Adipocyte (in vitro differentiated cells): ENCODE data around the gene NT5DC2.
"Not testable (repeated sequence)": the region's sequence is repeated elsewhere in the genome, so short reads cannot be mapped to it uniquely, and the experiment has no call there.

Source experiments
- DNase-seq: peaks from one replicate; pipeline ENCODE4 v3.0.0-alpha.2; 2015; ENCODE audit warnings: low read depth
- H3K27me3 ChIP-seq: replicated peaks from 2 replicates; pipeline ENCODE4 v1.7.0; 2013; ENCODE audit warnings: mild to moderate bottlenecking, low read length, moderate library complexity; ENCODE audit not compliant: control insufficient read depth, insufficient read depth
- H3K36me3 ChIP-seq: 2 replicates; pipeline ENCODE4 v1.7.0; 2013; ENCODE audit warnings: low read length, mild to moderate bottlenecking, moderate library complexity; ENCODE audit not compliant: control insufficient read depth, insufficient read depth, severe bottlenecking
- H3K4me1 ChIP-seq: 2 replicates; pipeline ENCODE4 v1.7.0; 2013; ENCODE audit warnings: mild to moderate bottlenecking, low read length, moderate library complexity; ENCODE audit not compliant: control insufficient read depth, insufficient read depth
- H3K4me3 ChIP-seq: 2 replicates; pipeline ENCODE4 v1.7.0; 2013; ENCODE audit warnings: mild to moderate bottlenecking, low read length, moderate library complexity
- H3K9ac ChIP-seq: 2 replicates; pipeline ENCODE4 v1.7.0; 2013; ENCODE audit warnings: mild to moderate bottlenecking, low read length, moderate library complexity
- H3K9me3 ChIP-seq: 2 replicates; pipeline ENCODE4 v1.7.0; 2013; ENCODE audit warnings: mild to moderate bottlenecking, low read length, moderate library complexity; ENCODE audit not compliant: control insufficient read depth

The NT5DC2 gene

GRCh38 chr3:52528586-52529375, 4.9 kb downstream of the NT5DC2 start:
- no peaks in the 10 kb centered on the region for H3K9me3 ChIP-seq
- H3K4me3 ChIP-seq: no peak overlapping the region
- peaks cover 28% of the 10 kb centered on the region for H3K36me3 ChIP-seq
- H3K9ac ChIP-seq: no peak overlapping the region
- no peak for DNase-seq
- H3K27me3 ChIP-seq: no peaks in the 10 kb centered on the region
- peaks cover 43% of the 10 kb centered on the region for H3K4me1 ChIP-seq

DNA sequence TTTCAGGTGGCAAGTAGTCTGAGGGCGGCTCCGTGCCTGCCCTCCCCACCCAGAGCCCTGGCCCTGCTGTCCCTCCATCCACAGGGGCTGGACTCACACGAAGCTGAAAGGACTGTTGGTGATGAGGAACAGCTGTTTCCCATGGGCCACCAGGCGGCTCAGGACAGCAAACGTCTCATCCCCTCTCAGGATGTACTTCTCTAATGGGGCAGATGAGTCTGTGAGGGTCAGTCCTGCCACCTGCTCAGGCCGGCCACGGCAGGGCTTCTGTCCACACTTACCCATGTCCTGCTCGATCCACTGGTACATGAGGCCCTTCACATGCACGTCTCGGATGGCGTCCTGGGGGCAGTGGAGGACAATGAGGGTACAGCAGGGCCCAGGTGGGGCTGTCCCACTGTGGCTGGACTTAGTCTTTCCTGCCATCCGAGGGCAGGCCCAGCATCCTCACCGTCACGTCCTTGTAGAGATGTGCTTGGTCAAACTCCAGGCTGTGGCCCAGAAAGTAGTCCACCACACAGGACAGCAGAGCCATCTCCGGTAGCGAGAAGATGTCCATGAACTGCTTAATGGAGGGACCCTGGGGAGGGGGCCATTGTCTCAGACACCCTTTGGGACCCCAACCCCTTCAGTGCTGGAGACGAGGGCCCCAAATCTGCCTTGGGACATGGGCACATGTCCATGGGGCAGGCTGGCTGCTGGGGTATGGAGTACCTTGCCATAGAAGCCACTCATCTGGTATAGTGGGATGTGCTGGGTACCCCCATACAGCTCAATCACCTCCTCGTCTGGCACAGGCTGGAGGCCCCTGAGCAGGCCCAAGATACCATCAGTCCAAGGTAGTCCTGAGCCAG, 5.7 kb downstream of the NT5DC2 start:
- Histone ChIP-seq H3K36me3 (peaks cover 30% of the 10 kb centered on the region), H3K9me3 (no peaks in the 10 kb centered on the region)
- DNase-seq: no peak

GRCh38 chr3:52527039-52527731, 6.5 kb downstream of the NT5DC2 start:
- H3K4me1 ChIP-seq: peaks cover 37% of the 10 kb centered on the region
- no peaks in the 10 kb centered on the region for H3K27me3 ChIP-seq
- no peaks in the 10 kb centered on the region for H3K9me3 ChIP-seq
- H3K9ac ChIP-seq: no peak overlapping the region
- peaks cover 30% of the 10 kb centered on the region for H3K36me3 ChIP-seq
- DNase-seq: no peak
- H3K4me3 ChIP-seq: no peak overlapping the region

More for the DNA sequence above, 5.7 kb downstream of the NT5DC2 start:
- H3K27me3 ChIP-seq: no peaks in the 10 kb centered on the region
- peaks cover 43% of the 10 kb centered on the region for H3K4me1 ChIP-seq
- no peak overlapping the region for H3K9ac ChIP-seq
- no peak overlapping the region for H3K4me3 ChIP-seq

- H3K9me3 ChIP-seq, H3K9ac ChIP-seq, H3K27me3 ChIP-seq, DNase-seq, H3K4me3 ChIP-seq: not testable (repeated sequence)
- Histone ChIP-seq H3K36me3 (peaks cover 30% of the 10 kb centered on the region), H3K4me1 (peaks cover 32% of the 10 kb centered on the region)
These were observed 7.0 kb downstream of the NT5DC2 start for GRCh38 chr3:52526671-52527038.

DNA sequence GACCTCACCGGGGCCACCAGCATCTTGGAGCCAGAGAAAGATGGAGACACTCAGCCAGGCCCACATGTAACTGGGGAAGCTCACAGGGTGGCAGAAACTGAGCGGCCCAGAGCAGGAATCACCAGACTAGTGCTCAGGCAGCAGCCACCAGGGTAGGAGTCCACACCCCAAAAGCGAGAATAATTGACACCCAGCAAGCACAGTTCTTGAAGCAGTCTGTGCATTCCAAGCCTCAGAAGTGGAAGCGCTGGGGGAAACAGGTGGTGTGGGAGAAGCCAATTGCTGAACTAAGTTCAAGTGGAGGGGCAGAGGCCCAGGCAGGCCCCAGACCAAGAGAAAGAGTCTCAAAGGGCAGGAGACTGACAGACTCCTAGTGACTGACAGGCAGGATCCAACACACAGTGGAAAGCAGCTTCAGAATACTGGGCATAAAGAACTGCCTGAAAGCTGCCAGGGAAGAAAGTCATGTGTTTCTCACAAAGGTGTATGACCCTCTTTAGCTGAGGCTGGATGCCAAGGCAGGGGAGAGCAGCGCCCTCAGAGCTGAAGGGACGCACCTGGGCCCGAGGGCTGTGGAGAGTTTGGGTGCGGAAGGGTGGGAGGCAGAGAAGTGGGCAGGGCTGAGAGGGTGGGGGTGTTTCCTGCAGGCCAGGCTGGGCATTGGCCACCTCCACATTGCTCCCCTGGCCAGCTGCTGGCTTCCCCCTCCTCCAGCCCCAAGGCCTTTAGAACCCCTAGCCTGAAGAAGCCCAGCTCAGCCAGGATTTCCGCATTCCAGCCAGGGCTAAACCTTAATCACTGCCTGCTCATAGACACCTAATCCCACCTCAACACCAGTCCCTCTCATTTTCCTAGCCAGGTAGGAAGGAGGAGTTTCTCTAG, 7.7 kb downstream of the NT5DC2 start:
- no peak overlapping the region for H3K9ac ChIP-seq
- H3K27me3 ChIP-seq: no peaks in the 10 kb centered on the region
- no peak for DNase-seq
- peaks cover 30% of the 10 kb centered on the region for H3K36me3 ChIP-seq
- no peak overlapping the region for H3K4me3 ChIP-seq
- no peaks in the 10 kb centered on the region for H3K9me3 ChIP-seq
- peaks cover 27% of the 10 kb centered on the region for H3K4me1 ChIP-seq

DNA sequence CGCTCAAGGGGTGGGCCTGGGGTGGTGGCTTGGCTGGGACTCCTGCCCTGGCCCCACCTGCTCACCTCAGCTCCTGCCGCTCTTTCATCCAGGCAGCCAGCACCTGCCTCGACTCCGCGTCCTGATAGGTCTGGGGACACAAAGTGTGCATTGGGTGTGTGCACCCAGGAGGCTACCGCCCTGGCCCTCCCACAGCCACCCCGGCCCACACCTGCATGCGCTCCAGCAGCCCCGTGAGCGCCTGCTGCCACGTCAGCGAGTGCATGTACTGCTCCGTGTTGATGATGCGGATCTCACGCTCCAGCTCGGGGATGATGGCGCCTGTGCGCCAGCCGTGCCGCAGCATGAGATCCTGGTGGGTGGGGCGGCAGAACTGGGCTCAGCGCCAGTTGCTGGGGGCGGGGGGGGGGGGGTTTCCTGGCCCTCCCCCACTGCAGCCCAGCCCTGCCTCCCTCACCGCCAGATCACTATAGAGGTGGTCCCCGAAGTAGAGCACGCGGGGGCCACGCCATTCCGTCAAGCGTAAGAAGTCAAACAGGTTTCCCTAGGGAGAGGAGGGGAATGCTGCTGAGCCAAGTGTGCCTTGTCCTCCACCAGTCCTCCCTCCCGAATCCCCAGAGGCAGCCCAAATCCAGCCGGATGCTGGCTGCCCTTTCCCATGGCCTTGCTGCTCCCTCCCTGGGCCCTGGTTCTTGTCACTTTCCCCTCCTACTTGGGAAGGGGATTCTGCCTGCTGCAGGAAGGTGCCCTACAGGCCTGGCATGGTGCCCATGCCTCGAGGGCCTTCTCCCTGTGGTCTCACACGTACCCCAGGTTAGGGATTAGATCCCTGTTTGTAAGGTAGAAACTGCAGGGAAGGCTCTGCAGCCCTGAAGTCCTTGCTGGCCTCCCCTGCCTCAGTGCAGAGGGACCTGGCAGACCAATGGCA, 8.6 kb downstream of the NT5DC2 start:
- H3K4me1 ChIP-seq: peaks cover 19% of the 10 kb centered on the region
- peaks cover 30% of the 10 kb centered on the region for H3K36me3 ChIP-seq
- no peaks in the 10 kb centered on the region for H3K9me3 ChIP-seq
- no peak for DNase-seq
- no peak overlapping the region for H3K4me3 ChIP-seq
- H3K9ac ChIP-seq: no peak overlapping the region
- H3K27me3 ChIP-seq: no peaks in the 10 kb centered on the region

GRCh38 chr3:52524258-52524751, 9.4 kb downstream of the NT5DC2 start:
- peaks cover 30% of the 10 kb centered on the region for H3K36me3 ChIP-seq

DNA sequence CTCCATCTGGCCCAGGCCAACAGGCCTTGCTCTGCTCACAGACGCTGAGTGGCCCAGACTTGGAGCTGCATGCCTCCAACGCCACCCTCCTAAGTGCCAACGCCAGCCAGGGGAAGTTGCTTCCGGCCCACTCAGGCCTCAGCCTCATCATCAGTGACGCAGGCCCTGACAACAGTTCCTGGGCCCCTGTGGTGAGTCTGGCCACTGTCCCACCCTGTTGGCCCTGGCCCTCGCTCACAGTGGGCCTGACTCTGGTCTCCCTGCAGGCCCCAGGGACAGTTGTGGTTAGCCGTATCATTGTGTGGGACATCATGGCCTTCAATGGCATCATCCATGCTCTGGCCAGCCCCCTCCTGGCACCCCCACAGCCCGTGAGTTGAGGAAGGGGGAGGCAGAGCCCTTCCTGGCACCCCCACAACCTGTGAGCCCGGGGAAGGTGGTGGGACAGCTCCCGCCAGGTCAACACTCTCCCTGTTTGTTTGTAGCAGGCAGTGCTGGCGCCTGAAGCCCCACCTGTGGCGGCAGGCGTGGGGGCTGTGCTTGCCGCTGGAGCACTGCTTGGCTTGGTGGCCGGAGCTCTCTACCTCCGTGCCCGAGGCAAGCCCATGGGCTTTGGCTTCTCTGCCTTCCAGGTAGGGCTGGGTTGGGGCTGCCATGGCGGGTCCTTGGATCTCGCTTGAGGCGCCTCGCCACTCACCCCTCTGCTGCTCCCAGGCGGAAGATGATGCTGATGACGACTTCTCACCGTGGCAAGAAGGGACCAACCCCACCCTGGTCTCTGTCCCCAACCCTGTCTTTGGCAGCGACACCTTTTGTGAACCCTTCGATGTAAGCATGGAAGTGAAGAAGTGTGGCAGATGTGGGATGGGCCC, 10.0 kb downstream of the NT5DC2 start:
- DNase-seq: no peak
- Histone ChIP-seq H3K9me3 (no peaks in the 10 kb centered on the region), H3K4me3 (no peak overlapping the region), H3K9ac (no peak overlapping the region), H3K27me3 (no peaks in the 10 kb centered on the region), H3K4me1 (peaks cover 11% of the 10 kb centered on the region), H3K36me3 (peaks cover 25% of the 10 kb centered on the region)

More at GRCh38 chr3:52524258-52524751, 9.4 kb downstream of the NT5DC2 start:
- no peaks in the 10 kb centered on the region for H3K9me3 ChIP-seq
- H3K9ac ChIP-seq: no peak overlapping the region
- peaks cover 12% of the 10 kb centered on the region for H3K4me1 ChIP-seq
- H3K27me3 ChIP-seq: no peaks in the 10 kb centered on the region
- H3K4me3 ChIP-seq: no peak overlapping the region
- no peak for DNase-seq

GRCh38 chr3:52522651-52523251, 10.9 kb downstream of the NT5DC2 start:
- H3K27me3 ChIP-seq: peaks cover 8% of the 10 kb centered on the region
- no peak overlapping the region for H3K9ac ChIP-seq
- peaks cover 19% of the 10 kb centered on the region for H3K36me3 ChIP-seq

More at GRCh38 chr3:52522651-52523251, 10.9 kb downstream of the NT5DC2 start:
- H3K4me1 ChIP-seq: peaks cover 11% of the 10 kb centered on the region
- no peak for DNase-seq
- no peaks in the 10 kb centered on the region for H3K9me3 ChIP-seq
- H3K4me3 ChIP-seq: no peak overlapping the region
